ENCODE data around the gene TASOR2. TPM values are rescaled to one million over a fixed set of nuclear protein-coding genes. Genes with fewer than 3 reads are reported as not detected.

TASOR2 gene
- total RNA-seq, 1 experiment from 2014 or later, result 55.3 TPM

DNA sequence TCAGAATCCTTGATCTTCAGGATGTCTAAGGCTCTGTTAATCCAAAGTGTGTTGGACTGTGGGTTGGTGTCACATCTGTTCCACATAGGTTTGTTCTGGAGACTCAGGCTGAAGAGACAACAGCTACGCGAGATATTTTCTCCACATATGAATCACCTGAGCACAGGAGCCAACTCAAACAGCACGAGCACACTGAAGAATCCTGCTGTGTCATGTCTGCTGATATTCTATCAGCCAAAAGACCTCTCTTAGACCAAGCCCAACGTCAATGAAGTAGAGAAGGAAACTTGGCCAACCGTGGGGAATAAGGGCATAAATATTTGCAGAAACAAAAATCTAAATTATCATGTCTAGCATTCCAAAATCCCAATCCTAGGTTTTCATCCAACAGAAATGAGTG, 2.7 kb upstream of the TASOR2 start:
- no peaks in the 10 kb centered on the region; the same call in 1 of the 2 replicates for H3K27me3 ChIP-seq (replicated peaks)
- H3K36me3 ChIP-seq, result peaks cover 7% of the 10 kb centered on the region
- H3K9me3 ChIP-seq (replicated peaks), result peaks cover 3% of the 10 kb centered on the region; the same call in 1 of the 2 replicates
- H3K27ac ChIP-seq, result no peak overlapping the region
- DNase-seq (ENCODE audit: low read depth in 1 of 2, low spot score in 2 of 2), result no peak
- peaks cover 12% of the 10 kb centered on the region for H3K4me1 ChIP-seq (replicated peaks)
- no peak overlapping the region for H3K4me3 ChIP-seq

GRCh38 chr10:5683065-5683464, 1.6 kb upstream of the TASOR2 start:
- no peak for DNase-seq (ENCODE audit: low read depth in 1 of 2, low spot score in 2 of 2)
- Histone ChIP-seq H3K4me1 (replicated peaks) (peaks cover 12% of the 10 kb centered on the region), H3K27me3 (replicated peaks) (no peaks in the 10 kb centered on the region), H3K4me3 (no peak overlapping the region), H3K9me3 (replicated peaks) (peaks cover 3% of the 10 kb centered on the region; the same call in 1 of the 2 replicates), H3K36me3 (peaks cover 7% of the 10 kb centered on the region), H3K27ac (no peak overlapping the region)

- H3K36me3 ChIP-seq, result peaks cover 7% of the 10 kb centered on the region
- H3K27ac ChIP-seq, result peak overlapping the region; percentile 69
- H3K9me3 ChIP-seq (replicated peaks), result peaks cover 3% of the 10 kb centered on the region; the same call in 1 of the 2 replicates
- peaks cover 12% of the 10 kb centered on the region for H3K4me1 ChIP-seq (replicated peaks)
- H3K4me3 ChIP-seq, result peak overlapping the region; percentile 92
- DNase-seq (ENCODE audit: low read depth in 1 of 2, low spot score in 2 of 2), result peak; percentile 69 to 71
- H3K27me3 ChIP-seq (replicated peaks), result no peaks in the 10 kb centered on the region
These were observed 529 bp downstream of the TASOR2 start for GRCh38 chr10:5684971-5685763.

DNA sequence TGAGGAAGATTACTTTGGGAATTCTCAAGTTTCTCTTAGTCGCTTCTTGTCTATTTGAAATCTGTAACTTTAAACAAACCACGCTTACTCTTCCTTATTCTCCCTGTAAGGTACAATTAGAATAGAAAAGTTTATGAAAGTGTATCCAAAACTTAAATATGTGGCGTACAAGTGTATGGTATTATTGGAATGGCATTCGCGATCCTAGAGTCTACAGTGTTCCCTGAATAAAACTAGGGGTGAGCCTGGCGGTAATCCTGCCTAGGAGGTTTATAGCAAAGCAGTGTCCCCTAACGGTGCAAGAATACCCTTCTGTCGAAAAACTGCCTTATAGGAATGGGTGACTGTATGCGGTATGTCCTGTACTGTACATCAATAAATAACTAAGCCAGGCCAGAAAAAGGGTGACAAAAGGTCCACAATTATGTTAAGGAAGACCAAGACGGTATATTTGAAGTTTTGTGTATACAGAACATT, 1.2 kb downstream of the TASOR2 start:
- Histone ChIP-seq H3K4me3 (peak overlapping the region; percentile 92), H3K27me3 (replicated peaks) (no peaks in the 10 kb centered on the region), H3K9me3 (replicated peaks) (peaks cover 3% of the 10 kb centered on the region; the same call in 1 of the 2 replicates), H3K4me1 (replicated peaks) (peaks cover 12% of the 10 kb centered on the region), H3K27ac (no peak overlapping the region), H3K36me3 (peaks cover 7% of the 10 kb centered on the region)
- no peak for DNase-seq (ENCODE audit: low read depth in 1 of 2, low spot score in 2 of 2)

DNA sequence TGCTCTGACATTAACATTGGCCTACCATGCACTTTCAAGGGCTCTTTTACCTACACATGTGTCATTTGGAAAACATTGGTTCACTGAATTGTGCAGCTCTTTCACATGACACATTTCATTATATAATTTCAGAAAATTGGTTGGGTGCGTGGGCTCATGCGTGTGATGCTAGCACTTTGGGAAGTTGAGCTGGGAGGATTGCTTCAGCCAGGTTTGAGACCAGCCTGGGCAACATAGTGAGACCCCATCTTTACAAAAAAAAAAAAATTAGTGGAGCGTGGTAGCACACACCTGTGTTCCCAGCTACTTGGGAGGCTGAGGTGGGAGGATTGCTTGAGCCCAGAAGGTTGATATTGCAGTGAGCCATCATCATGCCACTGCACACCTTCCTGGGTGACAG, 3.9 kb downstream of the TASOR2 start:
- Histone ChIP-seq H3K27ac (no peak overlapping the region), H3K4me1 (replicated peaks) (peaks cover 12% of the 10 kb centered on the region), H3K4me3 (no peak overlapping the region), H3K36me3 (peaks cover 7% of the 10 kb centered on the region), H3K27me3 (replicated peaks) (no peaks in the 10 kb centered on the region), H3K9me3 (replicated peaks) (peaks cover 3% of the 10 kb centered on the region; the same call in 1 of the 2 replicates)
- DNase-seq (ENCODE audit: low read depth in 1 of 2, low spot score in 2 of 2), result no peak

DNA sequence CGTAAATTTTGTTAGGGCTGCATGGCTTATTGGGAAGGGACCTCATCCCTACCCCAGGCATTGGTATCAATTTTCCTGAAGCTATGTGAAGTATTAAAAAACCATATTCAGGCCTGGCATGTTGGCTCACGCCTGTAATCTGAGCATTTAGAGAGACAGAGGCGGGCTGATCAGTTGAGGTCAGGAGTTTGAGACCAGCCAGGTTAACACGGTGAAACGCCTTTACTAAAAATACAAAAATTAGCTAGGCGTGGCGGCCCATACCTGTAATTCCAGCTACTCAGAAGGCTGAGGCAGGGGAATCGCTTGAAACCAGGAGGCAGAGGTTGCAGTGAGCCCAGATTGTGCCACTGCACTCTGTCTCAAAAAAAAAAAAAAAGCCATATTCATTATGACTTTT, 7.1 kb downstream of the TASOR2 start:
- Histone ChIP-seq H3K27me3 (replicated peaks) (no peaks in the 10 kb centered on the region), H3K36me3 (no peaks in the 10 kb centered on the region), H3K4me1 (replicated peaks) (no peaks in the 10 kb centered on the region), H3K9me3 (replicated peaks) (no peaks in the 10 kb centered on the region), H3K27ac (no peak overlapping the region), H3K4me3 (no peak overlapping the region)
- DNase-seq (ENCODE audit: low read depth in 1 of 2, low spot score in 2 of 2), result no peak

GRCh38 chr10:5692461-5693358, 8.1 kb downstream of the TASOR2 start:
- DNase-seq (ENCODE audit: low read depth in 1 of 2, low spot score in 2 of 2), result no peak
- Histone ChIP-seq H3K4me3 (no peak overlapping the region), H3K9me3 (replicated peaks) (no peaks in the 10 kb centered on the region), H3K36me3 (no peaks in the 10 kb centered on the region), H3K27me3 (replicated peaks) (no peaks in the 10 kb centered on the region), H3K4me1 (replicated peaks) (no peaks in the 10 kb centered on the region), H3K27ac (no peak overlapping the region)

- Histone ChIP-seq H3K27ac (no peak overlapping the region), H3K9me3 (replicated peaks) (no peaks in the 10 kb centered on the region), H3K27me3 (replicated peaks) (no peaks in the 10 kb centered on the region), H3K4me1 (replicated peaks) (no peaks in the 10 kb centered on the region), H3K4me3 (no peak overlapping the region), H3K36me3 (no peaks in the 10 kb centered on the region)
- DNase-seq (ENCODE audit: low read depth in 1 of 2, low spot score in 2 of 2), result no peak
These were observed 9.9 kb downstream of the TASOR2 start for GRCh38 chr10:5694573-5694972.

DNA sequence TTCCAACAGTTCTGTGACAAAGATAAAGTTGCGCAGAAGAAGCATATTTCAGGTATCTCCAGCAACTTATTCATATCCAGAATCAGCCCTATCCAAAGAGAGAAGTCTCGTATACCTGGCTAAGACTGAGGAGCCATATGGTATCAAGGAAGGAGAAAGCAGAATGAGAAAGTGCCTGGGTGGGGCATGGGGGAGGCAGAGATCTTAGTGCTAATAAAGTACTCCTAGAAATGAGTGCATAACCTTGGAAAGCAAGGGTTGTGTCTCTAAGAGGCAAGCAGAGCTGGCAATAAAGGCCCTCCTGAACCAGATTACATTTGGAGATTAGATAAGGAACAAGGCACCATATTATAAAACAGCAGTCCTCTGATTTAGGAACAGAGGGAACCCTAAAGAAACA, 12.7 kb downstream of the TASOR2 start:
- H3K4me1 ChIP-seq (replicated peaks), result no peaks in the 10 kb centered on the region
- no peaks in the 10 kb centered on the region for H3K27me3 ChIP-seq (replicated peaks)
- H3K4me3 ChIP-seq, result no peak overlapping the region
- H3K9me3 ChIP-seq (replicated peaks), result no peaks in the 10 kb centered on the region
- no peak overlapping the region for H3K27ac ChIP-seq
- no peak for DNase-seq (ENCODE audit: low read depth in 1 of 2, low spot score in 2 of 2)
- no peaks in the 10 kb centered on the region for H3K36me3 ChIP-seq

DNA sequence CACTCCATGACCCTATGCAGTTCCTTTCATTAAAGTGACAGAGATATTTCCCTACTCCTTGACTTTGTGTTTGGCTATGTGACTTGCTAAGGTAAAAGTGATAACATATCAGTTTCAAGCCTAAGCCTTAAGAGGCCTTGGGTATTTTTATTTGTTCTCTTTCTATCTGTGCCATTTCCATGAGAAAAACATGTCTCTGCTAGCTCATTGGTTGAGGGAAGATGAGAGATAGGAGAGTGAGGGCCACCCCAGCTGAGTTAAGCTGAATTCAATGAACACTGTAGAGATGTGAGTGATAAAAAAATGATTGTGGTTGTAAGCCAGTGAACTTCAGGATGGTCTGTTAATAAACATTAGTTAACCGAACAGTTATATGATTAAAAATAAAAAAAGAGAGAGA, 13.4 kb downstream of the TASOR2 start:
- H3K4me1 ChIP-seq (replicated peaks), result no peaks in the 10 kb centered on the region
- no peak overlapping the region for H3K4me3 ChIP-seq
- H3K9me3 ChIP-seq (replicated peaks), result no peaks in the 10 kb centered on the region
- no peaks in the 10 kb centered on the region for H3K36me3 ChIP-seq
- H3K27ac ChIP-seq, result no peak overlapping the region
- no peaks in the 10 kb centered on the region for H3K27me3 ChIP-seq (replicated peaks)
- DNase-seq (ENCODE audit: low read depth in 1 of 2, low spot score in 2 of 2), result no peak

- no peak for DNase-seq (ENCODE audit: low read depth in 1 of 2, low spot score in 2 of 2)
- no peak overlapping the region for H3K4me3 ChIP-seq
- H3K4me1 ChIP-seq (replicated peaks), result no peaks in the 10 kb centered on the region
- H3K36me3 ChIP-seq, result no peaks in the 10 kb centered on the region
- no peaks in the 10 kb centered on the region for H3K27me3 ChIP-seq (replicated peaks)
- no peaks in the 10 kb centered on the region for H3K9me3 ChIP-seq (replicated peaks)
- no peak overlapping the region for H3K27ac ChIP-seq
These were observed 23.7 kb downstream of the TASOR2 start for GRCh38 chr10:5708356-5708755.

GRCh38 chr10:5709865-5710264, 25.2 kb downstream of the TASOR2 start:
- Histone ChIP-seq H3K36me3 (no peaks in the 10 kb centered on the region), H3K9me3 (replicated peaks) (no peaks in the 10 kb centered on the region), H3K27me3 (replicated peaks) (no peaks in the 10 kb centered on the region), H3K27ac (no peak overlapping the region), H3K4me1 (replicated peaks) (no peaks in the 10 kb centered on the region), H3K4me3 (no peak overlapping the region)
- DNase-seq (ENCODE audit: low read depth in 1 of 2, low spot score in 2 of 2), result no peak

GRCh38 chr10:5710859-5711258, 26.2 kb downstream of the TASOR2 start:
- Histone ChIP-seq H3K4me3 (no peak overlapping the region), H3K36me3 (no peaks in the 10 kb centered on the region), H3K27ac (no peak overlapping the region), H3K9me3 (replicated peaks) (no peaks in the 10 kb centered on the region), H3K27me3 (replicated peaks) (no peaks in the 10 kb centered on the region), H3K4me1 (replicated peaks) (no peaks in the 10 kb centered on the region)
- DNase-seq (ENCODE audit: low read depth in 1 of 2, low spot score in 2 of 2), result no peak

DNA sequence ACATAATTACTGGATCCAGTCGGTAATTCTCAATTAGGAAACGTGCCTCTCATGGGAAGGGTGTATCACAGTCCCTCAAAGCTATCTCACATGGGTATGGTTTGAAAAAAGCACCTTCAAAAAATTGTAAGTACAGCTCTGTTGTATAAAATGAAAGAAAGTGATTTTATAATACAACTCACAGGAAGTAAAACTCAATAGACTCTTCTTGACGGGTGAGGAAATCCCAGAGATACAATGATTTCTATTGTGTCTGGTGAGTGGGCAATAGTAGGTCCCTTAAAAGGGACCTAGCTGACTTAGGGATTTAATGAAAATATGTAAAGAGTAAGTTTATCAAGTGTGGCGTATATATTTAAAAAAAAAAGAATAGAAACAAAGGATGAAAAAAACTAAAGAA, 27.0 kb downstream of the TASOR2 start:
- no peaks in the 10 kb centered on the region for H3K4me1 ChIP-seq (replicated peaks)
- DNase-seq (ENCODE audit: low read depth in 1 of 2, low spot score in 2 of 2), result no peak
- no peaks in the 10 kb centered on the region for H3K27me3 ChIP-seq (replicated peaks)
- H3K4me3 ChIP-seq, result no peak overlapping the region
- no peak overlapping the region for H3K27ac ChIP-seq
- no peaks in the 10 kb centered on the region for H3K36me3 ChIP-seq
- no peaks in the 10 kb centered on the region for H3K9me3 ChIP-seq (replicated peaks)
